ENCODE data around the gene SORCS2.

GRCh38 chr4:7677086-7677485 is 484.7 kb downstream of the SORCS2 start:
- TF ChIP-seq MAZ (IDR thresholded peaks at IDR 0.05; ENCODE audit: borderline replicate concordance, low read depth, low read length): no peak
- TF ChIP-seq CEBPB (IDR thresholded peaks at IDR 0.05; ENCODE audit: low read depth, low read length): no peak
- TF ChIP-seq FOS (IDR thresholded peaks at IDR 0.05; ENCODE audit: low read depth, low read length): no peak
- no peak for TF ChIP-seq CTCF (conservative IDR thresholded peaks at IDR 0.05; ENCODE audit: low read depth, low read length)
- TF ChIP-seq RAD21 (IDR thresholded peaks at IDR 0.05; ENCODE audit: low read length): no peak
- TF ChIP-seq NFE2L2 (IDR thresholded peaks at IDR 0.05; ENCODE audit: low read depth, low read length): no peak
- TF ChIP-seq RCOR1 (IDR thresholded peaks at IDR 0.05; ENCODE audit: insufficient replicate concordance, low read length): no peak
- TF ChIP-seq SMC3 (IDR thresholded peaks at IDR 0.05; ENCODE audit: low read depth, low read length): no peak
- no peak for TF ChIP-seq POLR2A (IDR thresholded peaks at IDR 0.05; ENCODE audit: low read depth, low read length)
